Activated gamma-delta T cell treated with Interleukin-2 at 50 U/mL for 16 hours (primary cell): ENCODE measurements around the gene CD83.
"Not testable (repeated sequence)": the region's sequence is repeated elsewhere in the genome, so short reads cannot be mapped to it uniquely, and the experiment has no call there.

Experiments
- DNase-seq: peaks from one replicate; pipeline ENCODE4 v3.0.0-alpha.2; 2020

The CD83 gene

DNA sequence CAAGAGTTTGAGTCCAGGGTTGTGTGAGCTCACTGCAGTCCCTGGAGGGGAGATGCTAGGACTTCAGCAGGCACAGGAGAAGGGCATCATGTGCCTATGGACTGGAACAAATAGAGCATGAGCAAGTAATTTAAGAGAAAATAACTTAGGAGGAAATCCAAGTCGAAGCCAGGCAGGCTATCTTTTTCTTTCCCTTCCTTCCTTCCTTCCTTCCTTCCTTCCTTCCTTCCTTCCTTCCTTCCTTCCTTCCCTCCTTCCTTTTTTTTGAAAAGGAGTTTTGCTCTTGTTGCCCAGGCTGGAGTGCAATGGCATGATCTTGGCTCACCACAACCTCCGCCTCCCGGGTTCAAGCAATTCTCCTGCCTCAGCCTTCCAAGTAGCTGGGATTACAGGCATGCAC, 33.7 kb downstream of the CD83 start:
- not testable (repeated sequence) for DNase-seq

DNA sequence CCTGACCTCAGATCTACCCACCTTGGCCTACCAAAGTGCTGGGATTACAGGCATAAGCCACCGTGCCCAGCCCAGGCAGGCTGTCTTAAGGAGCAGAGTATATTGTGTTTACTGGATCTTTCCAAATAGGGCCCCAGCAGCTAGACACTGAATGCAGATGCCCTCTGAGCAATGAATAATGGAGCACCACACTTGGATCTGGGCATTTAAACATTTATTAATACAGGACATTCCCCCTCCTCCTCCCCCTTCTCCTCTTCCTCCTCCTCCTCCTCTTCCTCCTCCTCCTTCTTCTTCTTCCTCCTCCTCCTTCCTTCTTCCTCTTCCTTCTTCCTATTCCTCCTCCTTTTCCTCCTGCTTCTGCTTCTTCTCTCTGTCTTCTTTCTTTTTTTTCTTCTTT, 34.2 kb downstream of the CD83 start:
- no peak for DNase-seq

DNA sequence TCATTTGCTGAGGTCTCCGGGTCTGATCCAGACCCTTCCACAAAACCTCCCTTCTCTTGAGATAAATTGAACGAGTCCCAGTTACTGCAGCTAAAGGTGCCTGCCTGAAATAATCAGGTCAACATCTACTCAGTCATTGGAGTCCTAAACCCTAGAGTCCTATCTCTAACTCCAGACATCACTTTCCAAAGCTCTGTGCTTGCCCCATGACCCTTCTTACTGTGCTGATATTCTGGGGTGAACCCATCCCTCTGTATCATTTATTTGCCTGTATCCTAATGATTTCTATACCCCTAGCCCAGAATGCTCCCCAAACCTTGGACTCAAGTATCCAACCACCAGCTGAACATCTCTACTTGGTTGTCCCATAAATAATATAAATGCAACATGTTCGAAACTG, 35.7 kb downstream of the CD83 start:
- no peak for DNase-seq

DNA sequence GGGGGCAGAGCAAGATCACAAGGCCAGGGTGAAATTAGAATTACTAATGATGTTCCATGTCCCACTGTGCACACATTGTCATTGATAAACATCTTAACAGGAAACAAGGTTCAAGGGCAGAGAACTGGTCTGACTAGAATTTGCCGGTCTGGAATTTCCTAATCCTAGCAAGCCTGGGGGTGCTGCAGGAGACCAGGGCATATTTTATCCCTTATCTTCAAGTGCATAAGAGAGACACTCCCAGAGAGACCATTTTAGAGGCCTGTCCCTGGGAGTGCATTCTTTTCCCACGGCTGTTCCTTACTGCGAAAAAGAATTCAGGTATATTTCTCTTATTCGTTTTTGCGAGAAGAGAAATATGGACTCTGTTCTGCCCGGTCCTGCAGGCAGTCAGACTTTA, 41.5 kb downstream of the CD83 start:
- DNase-seq: no peak

DNA sequence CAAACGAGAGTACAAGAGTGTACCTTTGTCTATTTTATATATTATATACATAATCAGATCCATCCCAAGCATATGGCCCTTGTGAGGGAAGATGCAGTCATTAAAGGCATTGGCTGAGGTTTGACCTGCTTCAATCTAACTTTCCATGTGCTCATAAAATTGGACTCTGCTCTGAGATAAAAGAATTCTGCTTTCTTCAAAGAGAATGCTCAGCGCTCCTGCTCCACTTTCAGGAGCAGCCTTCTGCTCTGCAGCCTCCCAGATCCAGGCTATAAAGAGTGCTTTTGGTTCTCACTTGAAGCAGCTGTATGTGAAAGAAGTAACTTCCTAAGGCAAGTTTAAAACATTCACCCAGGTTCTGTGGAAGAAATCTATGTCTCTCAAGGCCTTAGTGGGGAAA, 45.3 kb downstream of the CD83 start:
- DNase-seq: no peak

DNA sequence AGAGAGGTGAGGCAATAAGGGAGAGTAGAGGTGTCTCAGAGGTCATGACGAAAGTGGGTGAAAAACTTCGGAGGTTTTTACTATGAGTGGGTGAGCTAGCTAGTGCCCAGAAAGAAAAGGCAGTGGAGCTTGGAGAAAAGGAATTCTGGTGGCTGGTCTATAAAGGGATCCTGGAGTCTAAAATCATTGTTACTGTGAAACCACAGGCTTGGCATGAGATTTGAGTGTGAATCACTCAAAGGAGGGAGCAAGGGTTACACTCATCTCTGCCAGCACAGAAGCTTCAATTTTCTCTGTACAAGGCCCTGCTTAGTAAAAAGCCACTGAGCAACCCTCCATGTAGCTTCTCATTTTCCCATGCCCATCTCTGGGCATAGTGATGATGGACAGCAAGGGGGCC, 47.5 kb downstream of the CD83 start:
- no peak for DNase-seq

DNA sequence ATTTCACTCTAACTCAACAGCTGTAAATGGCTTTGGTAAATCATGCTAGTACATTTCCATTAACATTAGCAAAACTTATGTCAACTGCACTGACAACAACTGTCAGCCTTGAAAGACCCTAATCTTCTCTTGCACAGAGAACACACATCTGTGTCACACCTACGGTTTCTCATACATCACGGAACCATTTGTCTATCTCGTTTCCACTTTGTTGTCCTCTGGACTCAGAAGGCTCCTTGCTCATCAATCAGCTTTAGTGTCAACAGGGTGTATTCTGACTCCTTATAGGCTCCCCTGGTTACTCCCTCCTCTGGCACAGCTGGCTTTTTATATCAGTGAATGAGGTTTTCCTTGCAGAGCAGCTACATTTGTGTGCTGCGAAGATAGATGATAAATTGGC, 49.3 kb downstream of the CD83 start:
- no peak for DNase-seq

DNA sequence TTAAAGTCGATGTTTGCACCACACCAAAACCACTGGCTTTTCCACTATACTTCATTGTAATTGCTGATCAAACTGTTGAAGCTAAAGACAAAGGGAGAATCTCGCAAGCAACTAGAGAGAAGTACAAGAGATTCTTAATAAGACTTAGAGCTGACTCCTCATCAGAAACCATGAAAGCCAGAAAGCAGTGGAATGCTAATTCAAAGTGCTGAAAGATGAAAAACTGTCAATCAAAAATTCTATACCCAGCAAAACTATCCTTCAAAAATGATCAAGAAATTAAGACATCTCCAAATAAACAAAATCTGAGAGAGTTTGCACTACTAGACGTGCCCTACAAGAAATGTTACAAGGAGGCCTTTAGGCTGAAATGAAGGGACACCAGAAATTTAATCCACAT, 52.6 kb downstream of the CD83 start:
- DNase-seq: no peak

DNA sequence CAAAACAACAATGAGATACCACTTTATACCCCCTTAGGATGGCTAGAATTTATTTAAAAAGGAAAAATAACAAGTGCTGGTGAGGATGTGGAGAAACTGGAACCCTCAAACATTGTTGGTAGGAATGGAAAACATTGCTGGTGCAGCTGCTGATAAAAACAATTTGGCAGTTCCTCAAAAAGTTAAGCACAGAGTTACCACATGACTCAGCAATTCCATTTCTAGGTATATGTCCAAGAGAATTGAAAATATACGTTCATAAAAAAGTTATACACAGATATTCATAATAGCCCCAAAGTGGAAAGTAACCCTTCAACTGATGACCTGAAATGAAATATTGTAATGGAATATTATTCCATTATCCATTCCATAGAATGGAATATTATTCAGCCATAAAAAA, 55.0 kb downstream of the CD83 start:
- DNase-seq: no peak

DNA sequence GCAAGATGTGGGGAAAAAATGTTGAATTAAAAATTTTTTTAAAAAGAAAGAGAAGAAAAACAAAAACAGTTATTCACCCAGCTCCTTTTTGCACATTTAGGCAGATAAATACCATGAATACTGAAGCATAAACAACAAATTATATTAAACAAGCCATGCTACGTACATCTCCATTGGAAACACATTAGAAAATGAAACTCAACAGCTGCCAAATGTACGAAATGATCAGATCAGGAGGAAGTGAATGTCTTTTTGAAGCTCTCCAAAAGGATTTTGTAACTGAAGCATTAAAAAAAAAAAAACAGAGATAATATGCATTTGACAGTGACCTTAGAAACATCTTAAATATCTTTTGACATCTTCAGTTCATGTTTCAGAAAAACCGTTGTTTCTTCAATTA, 56.7 kb downstream of the CD83 start:
- no peak for DNase-seq

DNA sequence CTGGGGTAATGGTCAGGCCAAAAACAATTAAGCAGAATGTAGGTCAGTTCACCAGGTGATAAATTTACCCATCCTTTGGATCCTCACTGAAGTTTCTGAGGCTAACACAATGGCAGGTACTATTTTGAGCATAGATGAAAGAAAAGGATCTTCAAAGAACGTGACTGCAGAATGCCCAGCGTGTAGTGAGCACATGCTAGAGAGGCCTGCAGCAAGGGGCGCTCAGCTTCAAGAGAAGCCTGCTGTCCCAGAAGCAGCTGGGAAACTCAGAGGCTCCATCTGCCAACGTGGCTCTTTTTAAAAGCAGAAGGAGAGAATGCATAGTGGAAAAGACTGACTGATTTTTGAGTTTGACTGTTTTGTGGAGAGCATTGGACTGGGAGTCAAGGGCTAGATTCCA, 57.4 kb downstream of the CD83 start:
- no peak for DNase-seq

DNA sequence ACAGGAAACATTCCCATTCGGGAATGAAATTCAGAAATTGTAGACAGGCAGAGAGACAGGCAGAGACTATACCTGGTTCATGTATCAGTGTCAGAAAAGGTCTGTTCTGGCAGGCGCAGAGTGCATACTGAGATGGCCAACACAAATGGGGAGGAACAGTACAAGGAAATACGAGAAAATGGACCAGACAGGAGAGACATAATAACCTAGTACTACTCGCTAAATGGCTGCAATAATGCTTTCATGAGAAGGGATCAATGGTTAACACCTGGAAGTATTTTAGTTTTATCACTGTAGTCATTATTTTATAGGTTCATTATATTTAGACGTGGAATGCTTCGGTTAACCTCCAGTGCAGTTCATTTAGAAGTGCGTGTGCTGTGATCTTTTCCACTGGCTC, 58.9 kb downstream of the CD83 start:
- DNase-seq: no peak

DNA sequence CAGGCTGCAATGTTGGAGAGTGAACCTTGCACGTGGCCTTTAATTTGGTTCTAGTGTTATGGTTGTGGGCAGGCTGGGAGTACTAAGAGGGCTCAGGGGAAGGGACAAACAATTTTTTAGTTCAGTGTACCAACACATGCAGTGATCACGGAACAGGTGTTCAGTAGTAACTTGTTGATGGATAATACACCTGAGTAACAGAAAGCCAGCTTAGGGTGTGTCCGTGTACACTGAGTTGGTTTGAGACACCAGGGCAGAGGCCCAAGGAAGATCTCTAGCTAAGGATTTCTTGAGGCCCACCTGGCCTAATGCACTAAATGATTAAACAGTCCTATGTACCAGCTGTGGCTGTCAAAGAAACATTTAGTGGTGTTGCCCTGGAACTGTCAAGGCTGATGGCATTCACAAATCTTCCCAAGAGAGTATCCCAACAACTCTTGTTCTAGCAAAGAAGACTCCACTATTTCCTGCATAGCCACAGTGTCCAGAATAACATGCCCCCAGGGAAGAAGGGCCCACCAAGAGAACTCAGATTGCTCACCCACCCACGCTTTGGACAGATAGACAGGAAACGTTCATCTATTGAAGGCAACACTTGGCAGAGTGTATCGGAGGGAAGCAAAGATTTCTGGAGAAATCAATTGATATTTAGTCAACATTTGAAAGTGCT, 60.0 kb downstream of the CD83 start:
- no peak for DNase-seq

DNA sequence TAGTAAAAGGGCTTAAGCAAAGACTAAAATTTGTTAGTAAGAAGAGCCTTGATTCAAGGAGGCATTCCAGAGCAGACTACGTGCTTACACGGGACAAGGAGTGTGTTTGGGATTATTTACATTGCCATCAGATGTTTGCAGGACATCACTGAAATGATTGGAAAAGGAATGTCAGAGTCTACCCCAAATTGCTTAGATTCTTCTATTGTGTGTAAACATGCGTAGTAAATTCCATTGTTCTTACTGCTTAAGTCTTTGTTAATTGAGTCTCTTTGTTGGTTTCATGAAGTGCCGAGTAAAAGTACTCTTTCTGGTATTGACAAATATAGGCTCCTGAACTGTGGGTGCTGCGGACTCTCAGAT, 60.5 kb downstream of the CD83 start:
- DNase-seq: no peak

DNA sequence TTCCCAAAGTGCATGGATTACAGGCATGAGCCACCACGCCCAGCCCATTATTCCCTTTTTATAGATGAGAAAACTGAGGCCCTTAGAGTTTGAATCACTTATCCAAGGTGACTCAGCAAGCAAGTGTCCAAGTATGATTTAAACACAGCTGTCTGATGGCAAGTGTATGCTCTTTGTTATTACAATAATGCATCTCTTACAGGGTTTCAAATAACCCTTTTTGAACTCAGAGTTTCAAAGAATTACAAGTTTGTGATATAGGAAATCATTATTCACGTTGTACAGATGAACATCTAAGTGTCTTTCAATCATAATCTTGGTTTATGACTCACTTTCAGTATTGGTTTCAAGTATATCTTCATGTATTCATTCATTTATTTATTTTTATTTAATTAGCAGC, 63.0 kb downstream of the CD83 start:
- DNase-seq: no peak

DNA sequence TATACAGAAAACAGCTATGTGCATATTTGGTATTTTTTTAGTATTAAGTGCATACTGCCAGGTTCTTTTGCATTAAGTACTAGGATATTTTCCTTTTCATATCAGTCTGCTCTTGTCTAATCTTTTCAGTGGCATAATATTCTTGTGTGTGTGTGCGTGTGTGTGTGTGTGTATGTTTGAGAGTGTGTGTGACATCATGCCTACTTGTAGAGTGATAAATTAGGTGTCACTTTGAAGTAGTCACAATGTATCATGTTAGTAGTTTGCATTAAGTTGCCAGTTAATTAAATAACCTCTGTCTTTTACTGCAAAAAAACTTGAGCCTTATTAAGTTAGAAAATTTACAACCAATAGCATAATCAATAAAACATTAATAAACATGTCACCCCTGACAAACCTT, 65.3 kb downstream of the CD83 start:
- DNase-seq: no peak
